ENCODE measurements around the gene TMEM143. TPM values are rescaled to one million over a fixed set of nuclear protein-coding genes. Genes with fewer than 3 reads are reported as not detected.
A peak's percentile ranks its signal among the peaks of the same experiment; 100 is the strongest.

Gene TMEM143
- total and polyA plus RNA-seq, 5 donors from 2014 or later = 1.9 to 9.3 (median 4.9) TPM

GRCh38 chr19:48341515-48342413, 22.0 kb downstream of the TMEM143 start:
- Histone ChIP-seq H3K27me3 (ENCODE audit: control insufficient read depth, insufficient read depth, low read length) (no peaks in the 10 kb centered on the region), H3K4me1 (ENCODE audit: control insufficient read depth, insufficient read depth, low read length, poor library complexity, severe bottlenecking) (no peaks in the 10 kb centered on the region), H3K4me3 (ENCODE audit: low read depth, low read length) (no peak overlapping the region), H3K9me3 (ENCODE audit: control insufficient read depth in 2 of 2, low read length in 2 of 2) (no peaks in the 10 kb centered on the region), H3K36me3 (ENCODE audit: control insufficient read depth, insufficient read depth, low read length) (peaks cover 2% of the 10 kb centered on the region), H3K27ac (ENCODE audit: insufficient read depth, low read length, poor library complexity, severe bottlenecking) (no peak overlapping the region)
- Mint-ChIP-seq H3K36me3 (peaks cover 9% of the 10 kb centered on the region), H3K4me1 (peaks cover 0 to 2% (median under 1%) of the 10 kb centered on the region in 4 donors), H3K4me3 (no peak overlapping the region), H3K27me3 (no peaks in the 10 kb centered on the region), H3K9me3 (no peaks in the 10 kb centered on the region), H3K27ac (no peak overlapping the region)
- DNase-seq (no peak), ATAC-seq (ENCODE audit: low read depth in 2 of 2) (no peak)

- Histone ChIP-seq H3K27me3 (ENCODE audit: control insufficient read depth, insufficient read depth, low read length) (no peaks in the 10 kb centered on the region), H3K4me1 (ENCODE audit: control insufficient read depth, insufficient read depth, low read length, poor library complexity, severe bottlenecking) (no peaks in the 10 kb centered on the region), H3K9me3 (ENCODE audit: control insufficient read depth in 2 of 2, low read length in 2 of 2) (no peaks in the 10 kb centered on the region), H3K36me3 (ENCODE audit: control insufficient read depth, insufficient read depth, low read length) (peaks cover 2% of the 10 kb centered on the region), H3K27ac (ENCODE audit: insufficient read depth, low read length, poor library complexity, severe bottlenecking) (no peak overlapping the region), H3K4me3 (ENCODE audit: low read depth, low read length) (no peak overlapping the region)
- no peaks in the 10 kb centered on the region for H3K27me3 Mint-ChIP-seq
- no peaks in the 10 kb centered on the region for H3K9me3 Mint-ChIP-seq
- DNase-seq (no peak), ATAC-seq (ENCODE audit: low read depth in 2 of 2) (no peak)
- no peak overlapping the region for H3K27ac Mint-ChIP-seq
- H3K36me3 Mint-ChIP-seq = peaks cover 9% of the 10 kb centered on the region
- H3K4me1 Mint-ChIP-seq = peaks cover 0 to 2% (median 0%) of the 10 kb centered on the region in 4 donors
- no peak overlapping the region for H3K4me3 Mint-ChIP-seq
Measured at GRCh38 chr19:48340995-48341394, 22.7 kb downstream of the TMEM143 start.

- H3K27ac Mint-ChIP-seq = peak overlapping the region in 1 of 3 donors; percentile 38
- Histone ChIP-seq H3K9me3 (ENCODE audit: control insufficient read depth in 2 of 2, low read length in 2 of 2) (no peaks in the 10 kb centered on the region), H3K4me3 (ENCODE audit: low read depth, low read length) (no peak overlapping the region), H3K36me3 (ENCODE audit: control insufficient read depth, insufficient read depth, low read length) (peaks cover 2% of the 10 kb centered on the region), H3K27ac (ENCODE audit: insufficient read depth, low read length, poor library complexity, severe bottlenecking) (no peak overlapping the region), H3K27me3 (ENCODE audit: control insufficient read depth, insufficient read depth, low read length) (no peaks in the 10 kb centered on the region), H3K4me1 (ENCODE audit: control insufficient read depth, insufficient read depth, low read length, poor library complexity, severe bottlenecking) (peaks cover 6% of the 10 kb centered on the region)
- H3K4me3 Mint-ChIP-seq = no peak overlapping the region
- H3K36me3 Mint-ChIP-seq = peaks cover 9% of the 10 kb centered on the region
- ATAC-seq (ENCODE audit: low read depth in 2 of 2) (no peak), DNase-seq (no peak)
- peaks cover 0 to 10% (median 6%) of the 10 kb centered on the region in 4 donors for H3K4me1 Mint-ChIP-seq
- no peaks in the 10 kb centered on the region for H3K9me3 Mint-ChIP-seq
- H3K27me3 Mint-ChIP-seq = no peaks in the 10 kb centered on the region
Measured at GRCh38 chr19:48338802-48339503, 24.8 kb downstream of the TMEM143 start.

- Histone ChIP-seq H3K27me3 (ENCODE audit: control insufficient read depth, insufficient read depth, low read length) (no peaks in the 10 kb centered on the region), H3K4me3 (ENCODE audit: low read depth, low read length) (no peak overlapping the region), H3K36me3 (ENCODE audit: control insufficient read depth, insufficient read depth, low read length) (peaks cover 2% of the 10 kb centered on the region), H3K9me3 (ENCODE audit: control insufficient read depth in 2 of 2, low read length in 2 of 2) (no peaks in the 10 kb centered on the region), H3K4me1 (ENCODE audit: control insufficient read depth, insufficient read depth, low read length, poor library complexity, severe bottlenecking) (peaks cover 11% of the 10 kb centered on the region), H3K27ac (ENCODE audit: insufficient read depth, low read length, poor library complexity, severe bottlenecking) (no peak overlapping the region)
- DNase-seq (no peak), ATAC-seq (ENCODE audit: low read depth in 2 of 2) (no peak)
- Mint-ChIP-seq H3K27ac (no peak overlapping the region), H3K27me3 (no peaks in the 10 kb centered on the region), H3K36me3 (peaks cover 9% of the 10 kb centered on the region), H3K4me3 (no peak overlapping the region), H3K9me3 (no peaks in the 10 kb centered on the region), H3K4me1 (peaks cover 0 to 11% (median 6%) of the 10 kb centered on the region in 4 donors)
Measured at GRCh38 chr19:48338253-48338755, 25.4 kb downstream of the TMEM143 start.

GRCh38 chr19:48333467-48334384, 30.0 kb downstream of the TMEM143 start:
- Mint-ChIP-seq H3K4me3 (peak overlapping the region; percentile 94 to 97 (median 94)), H3K27ac (peak overlapping the region; percentile 97 to 99 (median 98)), H3K9me3 (no peaks in the 10 kb centered on the region), H3K36me3 (peaks cover 19% of the 10 kb centered on the region), H3K4me1 (peaks cover 9 to 50% (median 30%) of the 10 kb centered on the region in 4 donors), H3K27me3 (no peaks in the 10 kb centered on the region)
- DNase-seq (peak; percentile 88 to 97 (median 93)), ATAC-seq (ENCODE audit: low read depth in 2 of 2) (peak; percentile 62 to 68)
- Histone ChIP-seq H3K9me3 (ENCODE audit: control insufficient read depth in 2 of 2, low read length in 2 of 2) (no peaks in the 10 kb centered on the region), H3K36me3 (ENCODE audit: control insufficient read depth, insufficient read depth, low read length) (peaks cover 10% of the 10 kb centered on the region), H3K27me3 (ENCODE audit: control insufficient read depth, insufficient read depth, low read length) (no peaks in the 10 kb centered on the region), H3K4me3 (ENCODE audit: low read depth, low read length) (peak overlapping the region; percentile 84), H3K27ac (ENCODE audit: insufficient read depth, low read length, poor library complexity, severe bottlenecking) (peak overlapping the region; percentile 98), H3K4me1 (ENCODE audit: control insufficient read depth, insufficient read depth, low read length, poor library complexity, severe bottlenecking) (peaks cover 53% of the 10 kb centered on the region)

- Mint-ChIP-seq H3K27ac (peak overlapping the region; percentile 97 to 99 (median 98)), H3K27me3 (no peaks in the 10 kb centered on the region), H3K36me3 (peaks cover 22% of the 10 kb centered on the region), H3K9me3 (no peaks in the 10 kb centered on the region), H3K4me1 (peaks cover 9 to 56% (median 35%) of the 10 kb centered on the region in 4 donors), H3K4me3 (peak overlapping the region; percentile 94 to 97 (median 94))
- H3K4me3 ChIP-seq (ENCODE audit: low read depth, low read length) = peak overlapping the region; percentile 84
- peaks cover 62% of the 10 kb centered on the region for H3K4me1 ChIP-seq (ENCODE audit: control insufficient read depth, insufficient read depth, low read length, poor library complexity, severe bottlenecking)
- H3K9me3 ChIP-seq (ENCODE audit: control insufficient read depth in 2 of 2, low read length in 2 of 2) = no peaks in the 10 kb centered on the region
- H3K36me3 ChIP-seq (ENCODE audit: control insufficient read depth, insufficient read depth, low read length) = peaks cover 14% of the 10 kb centered on the region
- ATAC-seq (ENCODE audit: low read depth in 2 of 2) (peak; percentile 78 to 80), DNase-seq (peak; percentile 96 to 100 (median 98))
- no peaks in the 10 kb centered on the region for H3K27me3 ChIP-seq (ENCODE audit: control insufficient read depth, insufficient read depth, low read length)
- H3K27ac ChIP-seq (ENCODE audit: insufficient read depth, low read length, poor library complexity, severe bottlenecking) = peak overlapping the region; percentile 98
Measured at GRCh38 chr19:48332662-48333466, 30.9 kb downstream of the TMEM143 start.

Data from CD4-positive, CD25-positive, alpha-beta regulatory T cell (primary cell).